Activated naive CD8-positive, alpha-beta T cell treated with anti-CD3 and anti-CD28 coated beads, Interleukin-2, amount 50 U/mL, for 16 hours (primary cell): ENCODE data around the gene UNC5B.

ENCODE experiments used
- DNase-seq: peaks from one replicate; pipeline ENCODE4 v3.0.0-alpha.2; 2020; ENCODE audit warnings: low read depth, low spot score

Gene UNC5B

DNA sequence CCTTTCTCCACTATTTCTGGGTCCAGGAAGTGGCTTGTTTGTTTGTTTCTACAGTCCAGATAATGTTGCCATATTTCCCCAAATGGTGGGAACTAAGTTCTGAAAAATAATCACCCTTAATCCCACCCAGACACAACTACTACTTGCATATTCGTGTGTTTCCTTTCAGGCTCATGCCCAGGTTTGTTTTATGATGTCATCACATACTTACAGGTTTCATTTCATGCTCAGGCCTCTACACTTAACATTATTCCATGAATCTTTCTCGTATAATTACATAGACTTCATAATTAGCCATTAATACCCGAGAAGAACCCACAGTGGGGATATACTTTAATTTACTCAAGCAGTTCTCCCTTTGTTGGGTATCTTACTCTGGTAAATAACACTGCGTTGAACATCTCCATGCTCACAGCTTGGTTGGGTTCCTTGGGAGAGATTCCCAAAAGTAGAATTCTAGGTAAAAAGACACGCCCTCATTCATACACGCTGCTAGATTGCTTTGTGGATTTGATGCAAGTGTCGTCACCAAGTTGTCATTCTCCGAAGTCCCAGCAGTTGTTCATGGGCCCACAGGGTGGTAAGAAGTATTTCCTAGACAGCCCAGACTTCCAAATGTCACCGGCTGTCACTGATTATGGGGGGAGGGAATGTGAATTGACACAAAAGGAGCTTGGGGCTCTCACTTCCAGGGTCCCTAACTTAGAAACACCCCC is 42.6 kb downstream of the UNC5B start:
- DNase-seq = no peak

DNA sequence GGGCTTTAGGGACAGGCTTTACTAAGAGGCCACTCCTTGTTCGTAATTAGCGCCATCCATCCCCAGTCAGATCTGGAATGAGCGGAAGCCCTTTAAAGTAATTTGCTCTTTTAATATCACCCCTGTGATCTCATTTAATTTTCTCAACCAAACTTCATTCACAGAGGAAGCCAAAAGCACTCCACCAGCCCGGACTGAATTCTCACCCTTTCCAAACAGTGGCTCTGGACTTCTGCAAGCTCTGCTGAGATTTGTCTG is 43.1 kb downstream of the UNC5B start:
- no peak for DNase-seq

DNA sequence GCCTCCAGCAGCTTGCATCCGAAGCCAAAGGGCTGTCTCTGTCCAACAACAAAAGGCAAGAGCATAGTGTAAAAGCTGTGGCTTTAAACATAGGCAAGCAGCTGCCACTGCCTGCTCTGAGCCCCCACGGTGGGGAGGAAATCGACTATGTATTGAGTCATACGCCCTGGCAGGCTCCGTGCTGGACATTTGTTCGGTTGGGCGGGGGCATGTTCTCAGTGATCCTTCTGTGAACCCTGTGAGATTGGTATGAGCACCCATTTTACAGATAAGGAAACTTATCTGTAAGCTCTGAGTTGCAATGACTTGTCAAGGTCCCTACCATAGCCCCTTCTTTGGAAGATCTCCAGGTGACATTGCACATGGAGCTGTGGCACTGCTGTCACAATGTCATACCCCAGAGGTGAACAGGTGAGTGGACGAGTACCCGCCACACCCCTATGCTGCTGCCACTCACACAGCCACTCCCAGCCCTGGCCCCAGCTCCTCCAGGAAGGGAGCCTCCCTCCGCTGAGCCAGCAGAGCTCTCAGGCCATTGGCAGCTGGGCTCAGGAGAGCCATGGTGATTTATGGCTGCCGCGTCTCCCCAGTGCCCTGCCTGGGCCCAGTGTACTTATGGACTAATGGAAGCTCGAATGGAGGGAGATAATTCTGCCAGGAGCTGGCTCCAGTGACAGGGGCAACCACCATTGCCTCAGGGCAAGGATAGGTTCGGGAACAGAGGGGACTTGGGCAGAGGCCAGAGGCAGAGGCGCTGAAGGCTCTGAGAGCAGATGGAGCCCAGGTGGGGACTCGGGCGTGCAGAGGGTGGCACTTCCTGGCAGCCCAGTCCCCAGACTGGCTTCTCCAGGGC is 43.7 kb downstream of the UNC5B start:
- no peak for DNase-seq

DNA sequence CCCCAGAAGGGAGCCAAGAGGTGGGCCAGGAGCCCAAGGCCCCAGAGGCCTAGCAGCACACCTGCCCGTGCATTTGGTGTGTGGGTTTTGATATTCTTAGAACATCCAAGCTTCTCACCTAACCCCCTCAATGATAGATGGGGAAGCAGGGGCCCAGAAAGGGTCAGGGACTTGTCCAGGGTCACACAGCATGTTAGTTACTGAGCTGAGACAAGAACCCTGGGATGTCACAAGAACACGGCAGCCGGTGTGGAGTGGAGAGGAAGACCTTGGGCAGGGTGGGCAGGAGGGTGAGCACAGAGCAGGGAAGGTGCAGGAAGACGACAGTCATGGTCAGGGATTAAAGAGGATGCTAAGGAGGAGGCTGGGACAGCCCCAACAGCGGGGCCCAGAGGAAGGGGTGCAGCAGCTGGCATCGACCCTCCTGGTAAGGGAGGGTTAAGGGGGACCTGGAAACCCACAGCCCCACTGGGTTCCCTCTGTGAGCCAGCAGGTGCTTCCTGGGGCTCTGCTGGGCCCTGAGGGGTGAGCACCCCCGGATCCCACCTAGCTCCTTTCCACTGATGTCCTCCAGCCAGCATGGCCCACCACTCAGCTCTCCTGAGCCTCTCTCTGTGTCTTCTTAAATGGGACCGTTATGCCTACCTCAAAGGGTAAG is 44.4 kb downstream of the UNC5B start:
- DNase-seq = no peak

DNA sequence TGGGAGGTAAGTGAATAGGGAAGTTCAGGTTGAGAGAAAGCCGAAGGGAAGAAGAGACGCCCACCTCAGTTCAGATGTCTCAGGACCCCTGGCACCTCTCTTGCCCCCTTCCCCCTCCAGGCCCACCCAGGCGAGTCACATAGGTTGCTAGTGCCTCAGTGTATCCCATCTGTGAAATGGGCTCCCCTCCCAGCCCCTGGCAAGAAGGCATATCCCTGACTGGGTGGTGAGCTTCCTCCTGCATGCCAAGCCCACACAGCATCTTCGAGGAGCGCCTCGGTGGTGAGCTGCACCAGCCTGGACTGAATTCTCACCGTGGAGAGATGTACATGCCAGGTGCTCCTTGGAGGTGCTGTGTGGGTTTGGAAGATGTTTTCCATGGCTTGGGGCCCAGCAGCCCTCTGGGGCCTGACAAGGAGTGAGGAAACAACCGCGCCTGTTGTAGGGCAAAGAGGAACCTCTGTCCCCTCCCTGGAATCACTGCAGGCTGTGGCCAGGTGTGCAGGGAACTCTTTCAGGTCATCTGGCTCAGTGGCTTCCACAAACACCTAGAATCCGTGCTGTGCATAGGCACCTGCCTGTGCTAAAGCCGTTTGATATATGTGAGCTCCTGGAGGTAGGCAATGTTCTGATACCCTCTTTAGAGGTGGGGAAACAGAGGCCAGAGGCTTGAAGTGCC is 45.1 kb downstream of the UNC5B start:
- no peak for DNase-seq

DNA sequence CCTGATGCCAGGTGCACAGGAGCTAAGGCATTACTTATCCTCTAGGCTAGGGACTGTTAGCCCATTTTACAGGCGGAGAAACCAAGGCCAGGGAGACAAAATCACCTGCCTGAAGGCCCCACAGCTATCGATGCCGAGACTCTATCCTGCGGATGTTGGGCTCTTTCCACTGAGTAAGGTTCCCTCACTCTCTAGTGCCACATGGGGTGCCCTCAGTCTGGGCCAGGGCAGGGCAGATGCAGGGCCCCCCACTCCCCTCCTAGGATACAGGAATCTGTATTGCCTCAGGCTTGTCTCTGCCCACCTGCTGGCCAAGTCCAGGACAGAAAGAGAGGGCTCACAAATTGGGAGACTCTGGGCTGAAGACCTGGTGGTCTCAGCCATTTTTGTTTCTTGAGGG is 45.7 kb downstream of the UNC5B start:
- no peak for DNase-seq

DNA sequence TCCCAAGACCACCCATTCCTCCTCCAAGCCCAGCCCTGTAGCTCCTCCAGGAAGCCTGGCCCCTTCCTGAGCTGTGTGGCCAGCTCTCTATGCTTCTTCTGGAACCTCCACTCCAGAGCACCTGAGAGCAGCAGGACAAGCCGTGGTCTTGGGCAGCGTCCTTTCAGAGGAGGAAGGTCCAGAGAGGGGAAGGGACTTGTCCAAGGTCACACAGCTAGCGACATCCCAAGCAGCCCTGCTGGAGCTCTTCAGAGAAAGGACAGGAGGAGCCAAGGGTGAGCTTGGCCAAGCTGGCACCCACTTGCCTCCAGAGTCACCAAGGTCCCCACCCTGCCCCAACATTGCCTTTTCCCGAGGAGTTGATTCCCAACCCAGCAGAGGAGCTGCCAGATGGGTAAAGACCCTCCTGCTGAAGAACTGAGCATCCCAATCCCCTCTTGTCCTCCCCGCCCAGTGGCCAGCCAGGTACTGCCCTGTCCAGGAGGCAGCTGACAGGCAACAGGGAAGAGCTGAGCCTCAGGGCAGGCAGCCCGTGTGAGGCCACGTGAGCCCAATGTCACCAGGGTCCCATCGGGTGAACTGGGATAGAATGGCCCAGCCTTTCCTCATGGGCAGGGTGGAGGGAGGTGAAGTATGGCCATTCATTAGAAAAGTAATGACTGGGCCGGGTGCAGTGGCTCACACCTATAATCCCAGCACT is 46.2 kb downstream of the UNC5B start:
- no peak for DNase-seq

DNA sequence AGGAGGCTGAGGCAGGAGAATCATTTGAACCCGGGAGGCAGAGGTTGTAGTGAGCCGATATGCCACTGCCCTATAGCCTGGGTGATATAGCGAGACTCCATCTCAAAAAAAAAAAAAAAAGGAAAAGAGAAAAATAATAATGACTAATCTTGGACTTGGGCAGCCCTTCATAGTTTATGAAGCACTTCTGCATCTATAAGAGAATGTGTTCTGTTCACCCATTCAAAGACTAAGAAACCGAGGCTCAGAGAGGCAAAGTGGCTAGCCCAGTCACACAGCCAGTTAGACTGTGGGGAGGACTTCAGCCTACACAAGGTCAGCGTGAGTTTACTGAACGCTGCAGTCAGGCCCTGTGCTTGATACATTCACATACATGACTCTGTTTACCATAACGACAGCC is 46.9 kb downstream of the UNC5B start:
- DNase-seq = no peak

DNA sequence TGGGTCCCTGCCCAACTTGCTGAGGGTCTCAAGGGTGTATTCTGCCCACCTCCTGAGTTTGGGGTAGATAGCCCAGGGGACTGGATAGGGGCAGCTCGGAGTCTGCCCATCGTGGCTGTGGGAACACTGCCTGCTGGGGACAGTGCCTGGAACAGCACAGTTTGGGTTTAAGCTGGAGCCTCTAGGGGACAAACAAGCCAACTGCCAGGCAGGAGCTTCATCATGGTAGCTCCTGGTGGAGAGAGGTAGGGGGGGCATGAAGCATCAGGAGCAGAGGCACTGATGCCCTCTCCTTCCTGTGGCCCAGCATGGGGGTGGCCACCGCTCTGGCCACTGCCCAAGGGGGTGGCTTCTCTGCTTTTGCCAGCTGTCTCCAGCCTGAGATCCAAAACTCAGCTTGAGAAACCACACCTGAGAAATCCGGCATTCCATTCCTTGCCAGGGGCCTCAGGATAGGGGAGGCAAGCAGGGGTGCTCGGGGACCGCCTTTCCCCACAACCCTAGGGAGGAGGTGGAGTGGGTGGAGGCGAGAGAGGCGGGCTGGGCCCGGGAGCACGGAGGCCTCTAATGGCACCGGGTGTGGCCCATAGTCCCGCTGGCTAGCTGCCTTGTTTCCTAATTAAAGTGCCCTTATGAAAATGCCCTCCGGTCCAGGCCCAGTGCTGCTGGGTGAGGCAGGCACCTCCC is 47.6 kb downstream of the UNC5B start:
- no peak for DNase-seq

DNA sequence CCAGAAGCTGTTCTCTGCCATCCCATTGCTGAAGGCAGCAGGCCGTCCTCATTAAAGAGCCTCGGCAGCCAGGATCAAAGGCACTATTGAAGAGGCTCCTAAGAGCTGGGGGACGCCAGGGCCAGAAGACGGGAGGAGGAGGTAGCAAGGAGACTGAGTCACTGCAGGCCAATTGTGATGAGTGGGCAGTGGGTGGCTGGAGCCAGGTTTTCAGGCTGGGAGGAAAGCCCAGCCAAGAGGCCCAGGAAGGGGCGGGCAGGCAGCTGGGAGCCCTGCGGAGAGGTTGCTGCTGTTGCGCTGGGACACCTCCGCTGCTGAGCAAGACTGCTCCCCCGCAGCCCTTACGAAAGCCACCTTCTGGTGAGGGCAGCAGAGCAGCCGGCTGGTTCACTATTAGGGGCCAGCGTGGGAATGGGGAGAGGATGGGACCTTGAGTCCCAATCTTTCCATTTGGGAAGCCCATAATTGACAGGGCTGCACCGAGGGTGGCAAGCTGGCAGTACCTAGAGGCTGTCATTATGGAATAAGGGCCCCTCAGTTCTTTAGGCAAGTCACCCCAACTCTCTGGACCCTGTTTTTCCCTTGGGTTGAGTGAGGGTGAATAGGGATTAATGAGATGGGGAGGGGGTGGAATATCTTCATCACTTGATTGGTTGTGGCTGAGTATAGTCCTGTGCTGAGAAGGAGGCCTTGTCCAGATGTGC is 48.4 kb downstream of the UNC5B start:
- DNase-seq = no peak

DNA sequence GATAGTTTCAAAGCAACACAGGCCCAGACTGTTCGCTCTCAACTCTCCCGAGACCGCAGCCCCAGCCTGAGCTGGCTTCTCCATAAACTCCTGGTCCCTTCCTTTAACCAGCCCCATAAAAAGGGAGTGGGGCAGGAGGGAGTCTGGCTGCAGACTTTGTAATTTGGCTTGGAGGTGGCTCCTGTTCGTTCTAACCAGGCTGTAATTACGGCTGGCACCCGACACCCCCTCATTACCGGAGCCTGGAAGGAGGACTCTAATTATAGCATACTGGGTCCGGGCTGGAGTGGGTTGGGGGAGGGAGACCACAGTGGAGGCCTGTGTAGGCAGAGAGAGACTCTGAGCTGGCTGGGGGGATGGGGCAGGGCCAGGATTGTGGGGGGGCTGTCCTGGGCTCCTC is 49.7 kb downstream of the UNC5B start:
- no peak for DNase-seq

DNA sequence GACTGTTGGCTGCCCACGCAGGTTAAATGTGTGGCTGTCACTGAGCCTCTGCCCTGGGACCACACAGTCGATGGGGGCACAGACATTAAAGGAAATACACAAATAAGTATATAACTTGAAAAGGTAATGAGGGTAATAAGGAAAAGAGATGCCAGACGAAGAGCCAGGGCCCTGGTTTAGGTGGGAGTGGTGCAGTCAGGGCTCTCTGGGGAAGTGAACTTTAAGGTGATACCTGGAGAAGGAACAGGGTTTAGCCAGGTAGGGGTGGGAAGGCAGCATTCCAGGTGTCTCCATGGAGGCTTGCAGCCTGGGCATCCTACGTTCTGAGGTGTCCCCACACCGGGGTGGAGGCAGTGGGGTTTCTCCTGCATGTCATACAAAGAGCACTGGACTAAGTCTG is 50.4 kb downstream of the UNC5B start:
- no peak for DNase-seq

DNA sequence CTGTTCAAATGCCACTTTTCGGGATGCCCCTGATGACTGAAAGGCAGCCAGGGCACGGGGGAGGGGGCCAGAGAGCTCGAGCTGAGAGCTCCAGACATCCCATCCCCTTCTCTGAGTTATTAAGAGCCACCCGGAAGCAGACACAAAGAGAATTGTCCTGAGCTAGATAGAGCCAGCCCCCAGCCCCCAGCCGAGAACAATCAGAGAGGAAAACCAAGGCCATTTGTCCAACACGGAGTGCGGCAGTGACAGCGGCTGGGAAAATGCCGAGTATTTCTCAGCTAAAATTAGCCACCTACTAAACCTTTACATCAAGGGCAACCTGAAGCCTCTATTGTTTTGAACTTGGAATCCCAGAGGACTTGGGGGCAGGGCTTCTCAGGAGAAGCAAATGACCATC is 51.0 kb downstream of the UNC5B start:
- DNase-seq = no peak

DNA sequence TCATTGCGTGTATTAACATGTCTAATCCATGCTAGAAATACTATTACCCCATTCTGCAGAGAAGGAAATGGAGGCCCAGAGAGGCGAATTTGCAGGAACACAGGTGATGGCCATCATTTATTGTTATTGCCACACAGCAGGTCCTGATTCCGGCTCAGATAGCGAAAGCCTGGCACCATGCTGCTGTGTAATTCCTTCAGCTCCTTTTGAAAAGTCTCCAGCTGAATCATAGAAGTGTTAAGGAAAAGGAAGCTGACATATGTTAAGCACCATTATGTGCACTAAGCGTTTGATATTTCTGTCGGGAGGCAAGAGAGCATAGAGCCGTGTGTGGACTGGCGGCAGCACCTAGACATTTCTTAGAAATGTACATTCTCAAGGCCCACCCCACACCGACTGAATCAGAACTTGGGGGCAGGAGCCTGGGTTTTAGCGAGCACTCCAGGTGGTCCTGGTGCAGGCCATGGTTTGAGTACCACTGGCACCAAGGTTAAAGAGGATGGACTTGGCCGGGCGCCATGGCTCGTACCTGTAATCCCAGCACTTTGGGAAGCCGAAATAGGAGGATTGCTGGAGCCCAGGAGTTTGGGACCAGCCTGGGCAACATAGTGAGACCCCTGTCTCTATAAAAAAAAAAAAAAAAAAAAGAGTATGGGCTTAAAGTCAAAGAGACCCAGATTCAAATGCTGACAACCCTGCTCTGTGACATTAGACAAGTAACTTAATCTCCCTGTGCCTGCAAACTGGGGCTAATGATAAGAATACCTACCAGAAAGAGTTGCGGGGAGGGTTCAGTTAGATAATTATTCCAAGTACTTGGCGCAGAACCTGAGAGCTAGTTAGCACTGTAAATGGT is 52.2 kb downstream of the UNC5B start:
- no peak for DNase-seq

DNA sequence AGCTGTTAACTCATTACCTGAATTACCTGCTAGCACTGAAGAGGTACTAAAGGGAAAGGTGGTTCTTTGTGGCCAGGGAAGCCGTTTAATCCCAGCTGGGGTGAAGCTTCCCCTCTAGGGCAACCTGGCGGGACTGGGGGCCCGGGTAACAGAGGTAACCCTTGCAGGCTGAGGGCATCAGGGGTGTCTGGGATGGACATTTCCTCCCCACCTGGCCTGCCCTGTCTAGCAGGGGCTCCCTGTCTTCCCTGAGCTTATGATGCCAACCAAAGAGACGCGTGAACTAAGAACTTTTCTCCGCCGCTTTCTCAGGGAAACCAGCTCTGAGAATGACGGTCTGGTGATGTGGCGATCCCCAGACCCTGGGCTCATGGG is 52.8 kb downstream of the UNC5B start:
- DNase-seq = no peak

DNA sequence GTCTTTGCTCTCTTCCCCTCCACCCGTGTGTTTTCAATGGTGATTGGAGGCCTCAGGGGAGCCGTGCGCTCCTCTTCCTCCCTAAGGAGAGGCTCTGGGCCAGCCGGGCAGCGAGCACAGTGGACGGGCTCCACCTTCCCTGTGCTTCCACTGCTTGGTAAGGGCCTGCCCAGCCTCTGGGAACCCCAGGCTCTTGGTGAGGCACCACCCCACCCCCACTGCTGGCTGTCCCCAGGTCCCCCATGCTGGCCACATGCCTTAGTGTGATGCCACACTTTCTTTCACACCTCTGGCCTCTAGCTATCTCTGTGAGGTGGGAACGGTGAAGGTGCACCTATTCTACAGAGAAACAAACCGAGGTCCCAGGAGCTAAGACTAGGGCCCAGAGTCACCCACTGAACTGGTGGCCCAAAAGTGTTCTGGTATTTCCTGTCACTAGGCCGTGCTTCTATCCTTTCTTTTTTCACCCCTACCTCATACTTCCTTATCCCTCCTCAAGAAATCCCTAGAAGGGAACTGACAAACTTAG is 53.3 kb downstream of the UNC5B start:
- no peak for DNase-seq

DNA sequence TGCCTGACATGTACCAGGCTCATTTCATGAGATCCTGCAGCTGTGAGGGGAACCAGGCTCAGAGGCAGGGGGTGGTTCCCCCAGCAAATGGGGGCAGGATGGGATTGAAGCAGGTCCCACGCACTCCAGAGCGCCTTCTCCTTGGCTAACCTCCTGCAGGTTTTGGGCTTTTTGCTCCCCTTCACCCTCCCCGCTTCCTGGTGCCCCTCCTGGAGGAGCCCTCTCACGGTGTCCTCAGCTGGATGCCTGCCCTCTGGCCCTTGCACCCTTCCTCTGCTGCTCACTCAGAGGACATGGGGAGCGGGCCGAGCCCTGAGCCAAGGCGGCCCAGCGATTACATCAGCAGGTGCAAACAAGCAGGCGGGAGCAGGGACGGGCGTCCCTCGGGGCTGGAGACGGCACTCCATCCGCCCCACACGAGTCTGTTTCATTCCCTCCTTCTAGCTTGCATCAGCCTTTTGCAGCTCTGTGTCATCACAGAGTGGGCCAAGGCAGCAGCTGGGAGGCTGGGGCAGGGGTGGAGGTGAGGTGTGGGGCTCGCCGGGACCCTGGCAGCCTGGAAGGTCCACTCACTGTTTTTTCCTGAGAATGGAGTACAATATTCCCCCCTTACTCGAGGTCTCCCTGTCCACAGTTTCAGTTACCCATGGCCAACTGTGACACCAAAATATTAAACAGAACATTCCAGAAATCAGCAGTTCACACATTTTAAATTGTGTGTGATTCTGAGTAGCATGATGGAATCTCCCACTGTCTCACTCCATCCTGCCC is 54.0 kb downstream of the UNC5B start:
- DNase-seq = no peak

DNA sequence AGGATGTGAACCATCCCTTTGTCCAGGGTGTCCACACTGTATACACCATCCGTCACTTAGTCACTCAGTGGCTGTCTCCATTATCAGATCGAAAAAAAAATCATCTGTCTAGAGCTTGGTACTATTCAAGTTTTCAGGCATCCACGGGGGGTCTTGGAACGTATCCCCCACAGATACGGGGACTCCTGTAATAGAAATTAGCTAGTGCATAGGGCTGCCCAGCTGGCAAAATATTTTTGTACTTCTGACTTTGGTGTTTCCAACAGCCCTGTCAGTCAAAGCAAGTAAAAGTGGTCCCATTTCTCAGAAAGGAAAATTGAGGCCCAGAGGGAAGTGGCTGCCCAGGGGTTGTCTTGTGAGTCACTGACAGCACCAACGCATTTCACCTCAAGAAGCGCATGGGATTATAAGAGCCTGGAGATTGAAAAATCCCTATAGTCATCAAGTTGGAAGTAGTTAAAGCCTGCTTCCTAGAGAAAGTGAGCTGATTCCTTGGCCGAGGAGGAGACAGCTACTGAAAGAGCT is 54.6 kb downstream of the UNC5B start:
- no peak for DNase-seq
